K562 (cell line): ENCODE measurements around the gene CAV1. TPM values are rescaled to one million over a fixed set of nuclear protein-coding genes. Genes with fewer than 3 reads are reported as not detected.

Experiments
- ATAC-seq: fragments of 200-7000 bp; cut with Tn5 transposase; 3 replicates; pipeline ENCODE4 v1.9.1; 2020; ENCODE audit warnings: moderate library complexity
- BruUV-seq: library from RNA; stranded (reverse); fragments of 400-500 nt; replicated peaks from 2 replicates; lab custom pipeline; 2021; lab: Mats Ljungman, UMichigan
- CTCF ChIA-PET: fragments of 300-600 bp; formaldehyde crosslinking; extraction: SDS; loops from one replicate; lab custom pipeline; 2021; ENCODE audit warnings: low intra/inter-chr PET ratio; lab: Yijun Ruan, JAX
- POLR2A ChIA-PET: fragments of 300-600, 350-650 bp; sonication (Branson Sonifier 250); formaldehyde crosslinking; extraction: SDS; loops from one replicate; lab custom pipeline; 2021; ENCODE audit warnings: antibody characterized with exemption, inconsistent platforms; lab: Yijun Ruan, JAX
- DNase-seq, 4 experiments: peaks; one replicate each; pipeline versions ENCODE4 v3.0.0 to v3.0.0-alpha.2; 2011 to 2018; ENCODE audit warnings: low spot score in 3 of 4, mixed read lengths in 3 of 4; ENCODE audit errors: extremely low read depth in 1 of 4
- FAIRE-seq: peaks from 2 replicates; lab custom pipeline; 2011; peaks lifted over from hg19 to GRCh38; lab: Jason Lieb, UNC
- H2AFZ ChIP-seq: 2 replicates; pipeline ENCODE4 v1.6.0; 2011; ENCODE audit warnings: low read depth, low read length, control low read depth, inconsistent platforms
- H3K27ac ChIP-seq: fragments of 200-600 bp; 3 replicates; pipeline ENCODE4 v1.8.0; 2011; ENCODE audit warnings: low read depth, mild to moderate bottlenecking, control low read depth, inconsistent platforms, low read length, moderate library complexity, mixed read lengths; ENCODE audit errors: extremely low read depth
- H3K27me3 ChIP-seq, 2 experiments: fragments of 300-600 bp in 1 of 2; 2 replicates in 1 of 2; 3 replicates in 1 of 2; pipeline versions ENCODE4 v1.6.0 to v1.8.0; 2011; ENCODE audit warnings: inconsistent platforms in 2 of 2, low read length in 2 of 2, mild to moderate bottlenecking in 1 of 2, mixed read lengths in 1 of 2, moderate library complexity in 1 of 2; ENCODE audit not compliant: control insufficient read depth in 2 of 2, insufficient read depth in 2 of 2
- H3K36me3 ChIP-seq: fragments of 300-600 bp; 3 replicates; pipeline ENCODE4 v1.8.0; 2011; ENCODE audit warnings: mild to moderate bottlenecking, low read length, inconsistent platforms; ENCODE audit not compliant: control insufficient read depth, insufficient read depth
- H3K4me1 ChIP-seq, 2 experiments: fragments of 200-600 bp in 1 of 2; replicated peaks in 1 of 2; 2 replicates in 1 of 2; 3 replicates in 1 of 2; pipeline versions ENCODE4 v1.5.1 to v1.8.0; 2011; ENCODE audit warnings: inconsistent platforms in 2 of 2, low read length in 2 of 2, mild to moderate bottlenecking in 1 of 2, mixed read lengths in 1 of 2, moderate library complexity in 1 of 2; ENCODE audit not compliant: control insufficient read depth in 2 of 2, insufficient read depth in 2 of 2
- H3K4me2 ChIP-seq: 2 replicates; pipeline ENCODE4 v1.6.1; 2011; ENCODE audit warnings: low read length, control low read depth, inconsistent platforms, mixed read lengths; ENCODE audit not compliant: insufficient read depth
- H3K4me3 ChIP-seq: fragments of 200-600 bp; sonication (generic), shearing (Covaris generic); 2 replicates; pipeline ENCODE4 v1.5.1; 2016; ENCODE audit warnings: control low read depth, inconsistent platforms
- H3K79me2 ChIP-seq: fragments of 200-600 bp; 3 replicates; pipeline ENCODE4 v1.8.0; 2011; ENCODE audit warnings: low read length, inconsistent platforms; ENCODE audit not compliant: control insufficient read depth, insufficient read depth
- H3K9ac ChIP-seq, 2 experiments: 2 replicates each; pipeline versions ENCODE4 v1.6.0 to v1.6.1; 2011; ENCODE audit warnings: low read depth in 2 of 2, low read length in 2 of 2, control low read depth in 1 of 2, inconsistent platforms in 1 of 2, mild to moderate bottlenecking in 1 of 2, mixed read lengths in 1 of 2; ENCODE audit not compliant: insufficient read depth in 1 of 2
- H3K9me1 ChIP-seq: one replicate; pipeline ENCODE4 v1.6.0; 2011; ENCODE audit warnings: inconsistent platforms, mild to moderate bottlenecking, low read length, moderate library complexity; ENCODE audit not compliant: control insufficient read depth, insufficient read depth
- H3K9me3 ChIP-seq: replicated peaks from 2 replicates; pipeline ENCODE4 v1.5.1; 2011; ENCODE audit warnings: low read depth, low read length, inconsistent platforms; ENCODE audit not compliant: control insufficient read depth, insufficient read depth
- H4K20me1 ChIP-seq: replicated peaks from 2 replicates; pipeline ENCODE4 v1.6.1; 2011; ENCODE audit warnings: low read length, inconsistent platforms, mixed read lengths; ENCODE audit not compliant: control insufficient read depth, insufficient read depth
- C11orf30 ChIP-seq: fragments of 450-650 bp; IDR thresholded peaks from 2 replicates; pipeline ENCODE4 v1.6.1; 2016; ENCODE audit warnings: low read depth, mild to moderate bottlenecking
- CBX5 ChIP-seq: IDR thresholded peaks from 2 replicates; pipeline ENCODE4 v1.6.1; 2014; ENCODE audit warnings: low read depth, borderline replicate concordance
- CEBPG ChIP-seq, 3 experiments: fragments of 200-800 bp in 1 of 3; sonication (Bioruptor generic) in 1 of 3; sonication (generic) in 1 of 3; formaldehyde crosslinking in 1 of 3; IDR thresholded peaks in 2 of 3; conservative IDR thresholded peaks in 1 of 3; 2 replicates each; pipeline versions ENCODE4 v1.6.1 to v1.8.0; 2016 to 2022; ENCODE audit warnings: missing compliant biosample characterization in 2 of 3, missing genetic modification characterization in 2 of 3, mild to moderate bottlenecking in 1 of 3, missing genetic modification reagents in 1 of 3
- DMBX1 ChIP-seq: fragments of 250-450 bp; sonication (Bioruptor Pico); IDR thresholded peaks from 2 replicates; pipeline ENCODE4 v1.8.0; 2022; ENCODE audit warnings: inconsistent platforms, mild to moderate bottlenecking, moderate library complexity, borderline replicate concordance
- ILK ChIP-seq: fragments of 450-650 bp; IDR thresholded peaks from 2 replicates; pipeline ENCODE4 v1.6.1; 2016; ENCODE audit warnings: missing genetic modification characterization, low read depth, mild to moderate bottlenecking, missing compliant biosample characterization, moderate library complexity, borderline replicate concordance
- MBD2 ChIP-seq: sonication (generic); IDR thresholded peaks from 2 replicates; pipeline ENCODE4 v1.6.1; 2016; ENCODE audit warnings: low read depth, borderline replicate concordance
- MTA1 ChIP-seq: fragments of 450-650 bp; IDR thresholded peaks from 2 replicates; pipeline ENCODE4 v1.6.1; 2017; ENCODE audit warnings: borderline replicate concordance
- SIX5 ChIP-seq, 2 experiments: IDR thresholded peaks; 2 replicates each; pipeline ENCODE4 v1.6.1; 2011; ENCODE audit warnings: low read length in 2 of 2, borderline replicate concordance in 1 of 2, low read depth in 1 of 2, mild to moderate bottlenecking in 1 of 2, moderate library complexity in 1 of 2; ENCODE audit not compliant: insufficient read depth in 1 of 2
- SNIP1 ChIP-seq: fragments of 450-650 bp; IDR thresholded peaks from 2 replicates; pipeline ENCODE4 v1.7.1; 2017; ENCODE audit warnings: low read depth, mild to moderate bottlenecking
- SP2 ChIP-seq: IDR thresholded peaks from 2 replicates; pipeline ENCODE4 v1.6.1; 2011; ENCODE audit warnings: mild to moderate bottlenecking, low read depth, low read length, moderate library complexity; ENCODE audit not compliant: poor library complexity, severe bottlenecking; ENCODE audit errors: extremely low read depth
- TEAD2 ChIP-seq: fragments of 450-650 bp; IDR thresholded peaks from 2 replicates; pipeline ENCODE4 v1.6.1; 2016; ENCODE audit warnings: missing genetic modification characterization, control low read depth, missing compliant biosample characterization
- TRIM24 ChIP-seq, 2 experiments: fragments of 450-650 bp; IDR thresholded peaks; 2 replicates each; pipeline ENCODE4 v1.6.1; 2016
- ZNF668 ChIP-seq: fragments of 250-450 bp; sonication (Bioruptor Pico); IDR thresholded peaks from 2 replicates; pipeline ENCODE4 v1.8.0; 2022; ENCODE audit warnings: mild to moderate bottlenecking, inconsistent platforms
- ZZZ3 ChIP-seq: fragments of 450-650 bp; IDR thresholded peaks from 2 replicates; pipeline ENCODE4 v1.6.1; 2016; ENCODE audit warnings: antibody characterized with exemption, mild to moderate bottlenecking, moderate library complexity
- WGBS: fragments of 100-300 bp; shearing (Covaris generic); methylation state at CpG from one replicate; pipeline ENCODE4 v1.1.6; 2016; ENCODE audit warnings: low coverage, mixed read lengths; ENCODE audit not compliant: insufficient coverage; ENCODE audit errors: missing lambda C conversion rate; 5-methylcytosine and 5-hydroxymethylcytosine counted together
- in situ Hi-C: fragments of 300-500 bp; cut with MboI; formaldehyde crosslinking; loops from 4 replicates; pipeline ENCODE4 v1.15.0; 2018; ENCODE audit warnings: inconsistent platforms, mixed read lengths
- intact Hi-C: fragments of 100-400 bp; cut with micrococcal nuclease; formaldehyde crosslinking; loops from 2 replicates; pipeline ENCODE4 v1.14.2; 2022
- polyA plus RNA-seq, 8 experiments: library from polyadenylated mRNA; depleted of rRNA in 4 of 8; stranded (reverse) in 5 of 8; unstranded in 3 of 8; fragments of >200 nt; fragmentation: Nextera tagmentation in 2 of 8; fragmentation: Illumina TruSeq in 1 of 8; extraction: Ambion mirVana in 2 of 8; extraction: Trizol in 1 of 8; gene quantifications; 2 replicates each; pipeline versions ENCODE4 v1.2.1 to v1.2.3, GENCODE V29; 2011 to 2014; ENCODE audit warnings: inconsistent platforms in 1 of 8, missing spikeins in 1 of 8
- total RNA-seq, 7 experiments: library from RNA; depleted of rRNA in 6 of 7; stranded (reverse); fragments of >200 nt in 6 of 7; fragmentation: Illumina TruSeq in 2 of 7; extraction: Trizol in 2 of 7; gene quantifications; 2 replicates each; pipeline versions ENCODE4 v1.2.1 to v1.2.3, GENCODE V29; 2011 to 2021; ENCODE audit warnings: low replicate concordance in 1 of 7
- TF ChIP-seq, protein P1 (sequence below): fragments of 250-450 bp; sonication (Bioruptor Pico); IDR thresholded peaks from 2 replicates; pipeline ENCODE4 v1.4.0; 2020; ENCODE audit warnings: borderline replicate concordance
- TF ChIP-seq, protein P2 (sequence below): sonication (generic); formaldehyde crosslinking; IDR thresholded peaks from 2 replicates; pipeline ENCODE4 v1.8.1; 2023; ENCODE audit warnings: mild to moderate bottlenecking, missing genetic modification reagents
- TF ChIP-seq, protein P3 (sequence below): fragments of 450-650 bp; formaldehyde crosslinking; IDR thresholded peaks from 2 replicates; pipeline ENCODE4 v1.4.0; 2020; ENCODE audit warnings: mild to moderate bottlenecking, moderate library complexity

The CAV1 gene
- total and polyA plus RNA-seq, 9 of the 15 experiments (the other 6 are each of a cell fraction or from before 2014, with no cell fraction given) = 0.08 to 1.5 (median 0.63) TPM

DNA sequence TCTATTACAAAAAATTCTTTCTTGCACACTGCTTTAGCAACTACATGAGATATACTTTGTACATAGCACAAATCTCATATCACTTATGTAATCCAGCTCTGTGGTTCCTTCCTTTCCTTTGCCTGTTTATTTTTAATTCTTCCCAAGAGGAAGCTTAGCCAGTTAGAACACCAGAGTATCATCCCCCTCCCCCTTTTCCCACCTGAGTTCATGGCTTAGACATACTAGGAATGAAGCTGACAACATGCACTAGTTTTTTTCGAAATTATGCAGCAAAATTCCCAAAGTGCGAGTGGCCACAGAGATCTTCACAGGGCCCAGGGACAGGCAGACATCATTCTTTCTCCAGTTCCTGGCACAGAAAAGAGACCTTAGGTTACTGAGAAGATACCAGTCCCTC is 17.8 kb downstream of the CAV1 start:
- Histone ChIP-seq H3K4me1 (peaks cover 0 to 2% of the 10 kb centered on the region in 2 experiments; a peak in 2 of 5 replicates), H3K4me2 (no peak overlapping the region), H3K79me2 (no peaks in the 10 kb centered on the region), H3K36me3 (no peaks in the 10 kb centered on the region), H3K9me3 (no peaks in the 10 kb centered on the region), H4K20me1 (no peaks in the 10 kb centered on the region), H3K9me1 (no peaks in the 10 kb centered on the region), H3K27me3 (peaks cover 9 to 12% of the 10 kb centered on the region in 2 experiments; a peak in 3 of 5 replicates), H3K4me3 (no peak overlapping the region), H2AFZ (no peak overlapping the region), H3K9ac (no peak overlapping the region), H3K27ac (no peak overlapping the region)
- TF ChIP-seq MTA1 (no peak), DMBX1 (CRISPR knock-in tag) (no peak), TRIM24 (IDR thresholded peaks at IDR 0.05) (no peak), CBX5 (no peak), ILK (tag) (no peak), TEAD2 (tag) (no peak), SP2 (no peak), C11orf30 (no peak), ZZZ3 (no peak), SNIP1 (no peak), ZNF668 (no peak), MBD2 (no peak), CEBPG (CRISPR knock-in tag; IDR thresholded peaks at IDR 0.05) (no peak), CEBPG (tag; conservative IDR thresholded peaks at IDR 0.05 in 1 of 2, IDR thresholded peaks at IDR 0.05 in 1 of 2) (no peak), SIX5 (IDR thresholded peaks at IDR 0.05; ENCODE audit: borderline replicate concordance in 1 of 2, insufficient read depth in 1 of 2, low read depth in 1 of 2, low read length in 2 of 2) (no peak)
- TF ChIP-seq, protein P1, sequence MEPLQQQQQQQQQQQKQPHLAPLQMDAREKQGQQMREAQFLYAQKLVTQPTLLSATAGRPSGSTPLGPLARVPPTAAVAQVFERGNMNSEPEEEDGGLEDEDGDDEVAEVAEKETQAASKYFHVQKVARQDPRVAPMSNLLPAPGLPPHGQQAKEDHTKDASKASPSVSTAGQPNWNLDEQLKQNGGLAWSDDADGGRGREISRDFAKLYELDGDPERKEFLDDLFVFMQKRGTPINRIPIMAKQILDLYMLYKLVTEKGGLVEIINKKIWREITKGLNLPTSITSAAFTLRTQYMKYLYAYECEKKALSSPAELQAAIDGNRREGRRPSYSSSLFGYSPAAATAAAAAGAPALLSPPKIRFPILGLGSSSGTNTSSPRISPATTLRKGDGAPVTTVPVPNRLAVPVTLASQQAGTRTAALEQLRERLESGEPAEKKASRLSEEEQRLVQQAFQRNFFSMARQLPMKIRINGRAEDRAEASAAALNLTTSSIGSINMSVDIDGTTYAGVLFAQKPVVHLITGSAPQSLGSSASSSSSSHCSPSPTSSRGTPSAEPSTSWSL (CRISPR knock-in tag) = no peak
- TF ChIP-seq, protein P2, sequence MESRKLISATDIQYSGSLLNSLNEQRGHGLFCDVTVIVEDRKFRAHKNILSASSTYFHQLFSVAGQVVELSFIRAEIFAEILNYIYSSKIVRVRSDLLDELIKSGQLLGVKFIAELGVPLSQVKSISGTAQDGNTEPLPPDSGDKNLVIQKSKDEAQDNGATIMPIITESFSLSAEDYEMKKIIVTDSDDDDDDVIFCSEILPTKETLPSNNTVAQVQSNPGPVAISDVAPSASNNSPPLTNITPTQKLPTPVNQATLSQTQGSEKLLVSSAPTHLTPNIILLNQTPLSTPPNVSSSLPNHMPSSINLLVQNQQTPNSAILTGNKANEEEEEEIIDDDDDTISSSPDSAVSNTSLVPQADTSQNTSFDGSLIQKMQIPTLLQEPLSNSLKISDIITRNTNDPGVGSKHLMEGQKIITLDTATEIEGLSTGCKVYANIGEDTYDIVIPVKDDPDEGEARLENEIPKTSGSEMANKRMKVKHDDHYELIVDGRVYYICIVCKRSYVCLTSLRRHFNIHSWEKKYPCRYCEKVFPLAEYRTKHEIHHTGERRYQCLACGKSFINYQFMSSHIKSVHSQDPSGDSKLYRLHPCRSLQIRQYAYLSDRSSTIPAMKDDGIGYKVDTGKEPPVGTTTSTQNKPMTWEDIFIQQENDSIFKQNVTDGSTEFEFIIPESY (CRISPR knock-in tag) = no peak
- TF ChIP-seq, protein P3, sequence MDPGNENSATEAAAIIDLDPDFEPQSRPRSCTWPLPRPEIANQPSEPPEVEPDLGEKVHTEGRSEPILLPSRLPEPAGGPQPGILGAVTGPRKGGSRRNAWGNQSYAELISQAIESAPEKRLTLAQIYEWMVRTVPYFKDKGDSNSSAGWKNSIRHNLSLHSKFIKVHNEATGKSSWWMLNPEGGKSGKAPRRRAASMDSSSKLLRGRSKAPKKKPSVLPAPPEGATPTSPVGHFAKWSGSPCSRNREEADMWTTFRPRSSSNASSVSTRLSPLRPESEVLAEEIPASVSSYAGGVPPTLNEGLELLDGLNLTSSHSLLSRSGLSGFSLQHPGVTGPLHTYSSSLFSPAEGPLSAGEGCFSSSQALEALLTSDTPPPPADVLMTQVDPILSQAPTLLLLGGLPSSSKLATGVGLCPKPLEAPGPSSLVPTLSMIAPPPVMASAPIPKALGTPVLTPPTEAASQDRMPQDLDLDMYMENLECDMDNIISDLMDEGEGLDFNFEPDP = no peak
- in situ Hi-C loops = no loop called here
- ChIA-PET POLR2A (no interaction called here), CTCF (no interaction called here)
- intact Hi-C loops = no loop called here
- no peak for DNase-seq
- FAIRE-seq = no peak
- no TSS peak for BruUV-seq
- WGBS = 2% methylated on average over 2 of the region's 2 CpGs
- no peak for ATAC-seq
